Spleen (tissue), 7 donors: ENCODE results near the gene MGMT.

Experiments
- POLR2A ChIP-seq, 3 donors: fragments of 450-650 bp; IDR thresholded peaks; one replicate each; pipeline ENCODE4 v1.5.1; 2017; ENCODE audit warnings: antibody characterized with exemption in 3 of 3, mild to moderate bottlenecking in 1 of 3
- POLR2AphosphoS5 ChIP-seq, 3 donors: sonication (generic); formaldehyde crosslinking; IDR thresholded peaks; one replicate each; pipeline ENCODE4 v1.5.1; 2017; ENCODE audit warnings: antibody characterized with exemption in 3 of 3
- TF ChIP-seq, protein P1 (sequence below), 11 experiments: fragments of 200-600 bp in 7 of 11; fragments of 450-650 bp in 4 of 11; sonication (generic) in 4 of 11; IDR thresholded peaks in 8 of 11; conservative IDR thresholded peaks in 3 of 11; 1 replicate in 7 of 11; 2 replicates in 4 of 11; pipeline versions ENCODE4 v1.4.0 to v1.8.0; 2016 to 2021; ENCODE audit warnings: antibody characterized with exemption in 11 of 11, inconsistent platforms in 4 of 11, mild to moderate bottlenecking in 1 of 11
- donor health status: DM: no; HTN: no; CAD: no; lungs with moderate emphysema.
- donor health status: DM: no; HTN: no; CAD: no.
- donor health status: DM: no; HTN: no; CAD: no.

- TF ChIP-seq POLR2AphosphoS5 (IDR thresholded peaks at IDR 0.05) (no peak), POLR2A (IDR thresholded peaks at IDR 0.05) (no peak)
- TF ChIP-seq, protein P1, sequence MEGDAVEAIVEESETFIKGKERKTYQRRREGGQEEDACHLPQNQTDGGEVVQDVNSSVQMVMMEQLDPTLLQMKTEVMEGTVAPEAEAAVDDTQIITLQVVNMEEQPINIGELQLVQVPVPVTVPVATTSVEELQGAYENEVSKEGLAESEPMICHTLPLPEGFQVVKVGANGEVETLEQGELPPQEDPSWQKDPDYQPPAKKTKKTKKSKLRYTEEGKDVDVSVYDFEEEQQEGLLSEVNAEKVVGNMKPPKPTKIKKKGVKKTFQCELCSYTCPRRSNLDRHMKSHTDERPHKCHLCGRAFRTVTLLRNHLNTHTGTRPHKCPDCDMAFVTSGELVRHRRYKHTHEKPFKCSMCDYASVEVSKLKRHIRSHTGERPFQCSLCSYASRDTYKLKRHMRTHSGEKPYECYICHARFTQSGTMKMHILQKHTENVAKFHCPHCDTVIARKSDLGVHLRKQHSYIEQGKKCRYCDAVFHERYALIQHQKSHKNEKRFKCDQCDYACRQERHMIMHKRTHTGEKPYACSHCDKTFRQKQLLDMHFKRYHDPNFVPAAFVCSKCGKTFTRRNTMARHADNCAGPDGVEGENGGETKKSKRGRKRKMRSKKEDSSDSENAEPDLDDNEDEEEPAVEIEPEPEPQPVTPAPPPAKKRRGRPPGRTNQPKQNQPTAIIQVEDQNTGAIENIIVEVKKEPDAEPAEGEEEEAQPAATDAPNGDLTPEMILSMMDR (IDR thresholded peaks at IDR 0.05 in 8 of 11, conservative IDR thresholded peaks at IDR 0.05 in 3 of 11): no peak
Observed at GRCh38 chr10:129654461-129654860, 187.4 kb downstream of the MGMT start.
